Upper lobe of right lung (tissue), 1 donor: ENCODE results near the gene AKAP8. TPM values are rescaled to one million over a fixed set of nuclear protein-coding genes. Genes with fewer than 3 reads are reported as not detected.
"Not testable (repeated sequence)": the region's sequence is repeated elsewhere in the genome, so short reads cannot be mapped to it uniquely, and the experiment has no call there.

Experiments used
- ATAC-seq: fragments of 200-7000 bp; cut with Tn5 transposase; one replicate; pipeline ENCODE4 v1.9.1; 2020; ENCODE audit warnings: mild to moderate bottlenecking, moderate library complexity
- DNase-seq: peaks from one replicate; pipeline ENCODE4 v3.0.0-alpha.2; 2020
- H3K27ac ChIP-seq: fragments of 200-600 bp; one replicate; pipeline ENCODE4 v1.8.0; 2022
- H3K27me3 ChIP-seq: fragments of 200-600 bp; one replicate; pipeline ENCODE4 v1.8.0; 2022; ENCODE audit warnings: mild to moderate bottlenecking
- H3K36me3 ChIP-seq: fragments of 200-600 bp; one replicate; pipeline ENCODE4 v1.8.0; 2022
- H3K4me1 ChIP-seq: fragments of 200-600 bp; one replicate; pipeline ENCODE4 v1.8.0; 2022
- H3K4me3 ChIP-seq: fragments of 200-600 bp; one replicate; pipeline ENCODE4 v1.8.0; 2022; ENCODE audit warnings: mild to moderate bottlenecking
- H3K9me3 ChIP-seq: fragments of 200-600 bp; one replicate; pipeline ENCODE4 v1.8.0; 2022
- CTCF ChIP-seq: fragments of 200-600 bp; IDR thresholded peaks from one replicate; pipeline ENCODE4 v1.8.0; 2022; ENCODE audit warnings: antibody characterized with exemption
- intact Hi-C: fragments of 100-400 bp; cut with DNase I; formaldehyde crosslinking; loops from one replicate; pipeline ENCODE4 v1.11.0; 2022
- total RNA-seq: library from RNA; stranded (reverse); fragmentation: NEBNext Ultra II Directional; extraction: Animal tissue kit (Norgen Biotek cat#: 25700); gene quantifications from one replicate; pipeline ENCODE4 v1.2.1, GENCODE V29; 2021
- donor health status: DM: no; HTN: yes; CAD: no; lungs with severe emphysema.

The AKAP8 gene
- total RNA-seq, 1 donor from 2014 or later, result 31.0 TPM

GRCh38 chr19:15367439-15367838 lies 12.1 kb downstream of the AKAP8 start:
- H3K4me1 ChIP-seq, result no peaks in the 10 kb centered on the region
- no peaks in the 10 kb centered on the region for H3K9me3 ChIP-seq
- H3K27me3 ChIP-seq, result no peaks in the 10 kb centered on the region
- no peak for ATAC-seq
- H3K27ac ChIP-seq, result no peak overlapping the region
- no peak for TF ChIP-seq CTCF
- H3K36me3 ChIP-seq, result peaks cover 85% of the 10 kb centered on the region
- intact Hi-C loops, result no loop called here
- no peak for DNase-seq
- no peak overlapping the region for H3K4me3 ChIP-seq

- DNase-seq, result no peak
- no peaks in the 10 kb centered on the region for H3K9me3 ChIP-seq
- H3K27me3 ChIP-seq, result no peaks in the 10 kb centered on the region
- H3K27ac ChIP-seq, result no peak overlapping the region
- intact Hi-C loops, result no loop called here
- H3K36me3 ChIP-seq, result peaks cover 82% of the 10 kb centered on the region
- no peak for TF ChIP-seq CTCF
- no peak overlapping the region for H3K4me3 ChIP-seq
- no peaks in the 10 kb centered on the region for H3K4me1 ChIP-seq
- peak; percentile 29 for ATAC-seq
Observed at GRCh38 chr19:15365264-15365663, 14.3 kb downstream of the AKAP8 start.

GRCh38 chr19:15363791-15364190 lies 15.8 kb downstream of the AKAP8 start:
- H3K4me1 ChIP-seq, DNase-seq, ATAC-seq, H3K27me3 ChIP-seq, intact Hi-C loops, H3K9me3 ChIP-seq, H3K4me3 ChIP-seq, H3K27ac ChIP-seq: not testable (repeated sequence)
- peaks cover 81% of the 10 kb centered on the region for H3K36me3 ChIP-seq

- H3K27ac ChIP-seq, H3K4me3 ChIP-seq, ATAC-seq, H3K27me3 ChIP-seq, DNase-seq, H3K4me1 ChIP-seq, H3K9me3 ChIP-seq, intact Hi-C loops: not testable (repeated sequence)
- peaks cover 81% of the 10 kb centered on the region for H3K36me3 ChIP-seq
Observed at GRCh38 chr19:15363048-15363447, 16.5 kb downstream of the AKAP8 start.

GRCh38 chr19:15360015-15360414 lies 19.6 kb downstream of the AKAP8 start:
- intact Hi-C loops, DNase-seq, H3K27me3 ChIP-seq, H3K4me3 ChIP-seq, H3K9me3 ChIP-seq, H3K4me1 ChIP-seq, H3K27ac ChIP-seq: not testable (repeated sequence)
- peaks cover 80% of the 10 kb centered on the region for H3K36me3 ChIP-seq
- peak; percentile 24 for ATAC-seq

- Histone ChIP-seq H3K36me3 (peaks cover 80% of the 10 kb centered on the region), H3K27ac (no peak overlapping the region), H3K9me3 (no peaks in the 10 kb centered on the region), H3K27me3 (no peaks in the 10 kb centered on the region), H3K4me3 (no peak overlapping the region), H3K4me1 (no peaks in the 10 kb centered on the region)
- no peak for TF ChIP-seq CTCF
- intact Hi-C loops, result no loop called here
- DNase-seq, result no peak
- ATAC-seq, result no peak
Observed at GRCh38 chr19:15358918-15359317, 20.7 kb downstream of the AKAP8 start.

GRCh38 chr19:15357906-15358305 lies 21.7 kb downstream of the AKAP8 start:
- H3K36me3 ChIP-seq, result peaks cover 89% of the 10 kb centered on the region
- ATAC-seq (no peak), DNase-seq (no peak)
- H3K27me3 ChIP-seq, result no peaks in the 10 kb centered on the region
- no peaks in the 10 kb centered on the region for H3K4me1 ChIP-seq
- H3K27ac ChIP-seq, result no peak overlapping the region
- H3K9me3 ChIP-seq, result no peaks in the 10 kb centered on the region
- H3K4me3 ChIP-seq, result no peak overlapping the region
- intact Hi-C loops, result no loop called here
- TF ChIP-seq CTCF, result no peak
